ENCODE results near the gene TMEM132C.

Gene TMEM132C

GRCh38 chr12:128445415-128446127, 178.6 kb downstream of the TMEM132C start:
- Mint-ChIP-seq H3K36me3 (ENCODE audit: low read depth) (no peaks in the 10 kb centered on the region), H3K4me3 (peak overlapping the region in 1 of 3 experiments; percentile 63), H3K27ac (peak overlapping the region in 2 of 3 experiments; percentile 64 to 68), H3K27me3 (ENCODE audit: low read depth) (no peaks in the 10 kb centered on the region), H3K4me1 (peaks cover 56% of the 10 kb centered on the region), H3K9me3 (no peaks in the 10 kb centered on the region)
- TF ChIP-seq CTCF (IDR thresholded peaks at IDR 0.05; ENCODE audit: unreplicated experiment in 3 of 3), result no peak

DNA sequence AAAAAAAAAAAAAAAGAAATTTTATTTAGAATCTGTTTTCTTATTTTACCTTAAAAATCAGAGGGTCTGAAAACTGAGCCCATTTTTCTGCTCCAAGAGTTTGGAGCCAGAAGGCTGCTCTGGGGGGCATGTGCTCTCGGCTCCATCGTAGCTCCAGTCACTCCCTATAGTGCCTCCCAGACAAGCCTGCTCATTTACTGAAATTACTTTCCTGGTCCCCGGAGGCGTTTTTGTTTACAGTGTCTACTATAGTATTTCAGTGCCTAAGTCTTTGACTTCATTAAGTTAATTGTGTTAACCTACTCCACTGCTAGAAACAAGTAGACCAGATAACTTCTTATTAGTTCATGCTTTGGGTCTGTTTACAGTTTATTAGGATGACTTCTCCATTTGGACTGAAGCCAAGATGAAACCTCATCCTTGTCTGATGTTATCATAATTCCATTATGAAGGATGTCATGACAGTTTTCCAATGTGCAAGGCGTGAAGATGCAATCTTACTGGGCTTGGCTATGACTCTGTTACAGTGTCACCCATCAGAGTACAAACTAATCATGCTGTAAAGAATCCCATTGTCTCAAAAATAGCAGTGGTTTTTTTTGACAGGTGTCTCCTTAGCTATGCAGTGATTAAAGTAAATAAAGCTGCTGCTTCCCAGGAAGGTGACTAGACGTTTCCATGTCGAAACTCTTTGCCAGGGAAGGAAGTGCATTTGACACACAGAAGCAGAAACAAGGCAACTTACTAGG, 182.3 kb downstream of the TMEM132C start:
- peaks cover 46% of the 10 kb centered on the region for H3K4me1 Mint-ChIP-seq
- H3K27me3 Mint-ChIP-seq (ENCODE audit: low read depth), result peaks cover 6% of the 10 kb centered on the region
- H3K9me3 Mint-ChIP-seq, result no peaks in the 10 kb centered on the region
- peak overlapping the region; percentile 49 to 83 (median 82) for H3K27ac Mint-ChIP-seq
- no peak for TF ChIP-seq CTCF (IDR thresholded peaks at IDR 0.05; ENCODE audit: unreplicated experiment in 3 of 3)
- no peak overlapping the region for H3K4me3 Mint-ChIP-seq
- H3K36me3 Mint-ChIP-seq (ENCODE audit: low read depth), result no peaks in the 10 kb centered on the region

- Mint-ChIP-seq H3K27ac (peak overlapping the region in 2 of 3 experiments; percentile 31 to 54), H3K4me1 (peaks cover 36% of the 10 kb centered on the region), H3K36me3 (ENCODE audit: low read depth) (no peaks in the 10 kb centered on the region), H3K9me3 (no peaks in the 10 kb centered on the region), H3K27me3 (ENCODE audit: low read depth) (peaks cover 6% of the 10 kb centered on the region), H3K4me3 (no peak overlapping the region)
- no peak for TF ChIP-seq CTCF (IDR thresholded peaks at IDR 0.05; ENCODE audit: unreplicated experiment in 3 of 3)
Measured at GRCh38 chr12:128450810-128451209, 183.8 kb downstream of the TMEM132C start.

DNA sequence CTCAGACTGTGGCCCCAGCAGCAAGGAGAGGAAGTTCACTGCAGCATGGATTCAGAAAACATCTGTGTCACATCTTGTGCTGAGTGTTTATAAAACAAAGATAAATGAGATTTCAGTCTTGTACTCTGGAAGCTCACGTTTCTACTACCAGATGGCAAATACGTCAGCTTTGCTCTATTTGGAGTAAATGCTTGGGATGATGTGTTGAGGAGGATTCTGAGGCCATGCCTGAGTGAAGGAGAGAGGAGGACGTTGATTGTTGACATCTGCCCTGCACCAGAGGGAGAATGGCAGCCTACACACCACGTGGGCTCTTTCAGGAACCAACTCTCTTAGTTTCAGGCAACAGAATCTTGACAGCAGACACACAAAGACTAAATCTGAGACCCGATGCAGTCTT, 188.9 kb downstream of the TMEM132C start:
- Mint-ChIP-seq H3K4me1 (peaks cover 15% of the 10 kb centered on the region), H3K27ac (peak overlapping the region in 2 of 3 experiments; percentile 51 to 62), H3K36me3 (ENCODE audit: low read depth) (peaks cover 5% of the 10 kb centered on the region), H3K9me3 (peaks cover 7% of the 10 kb centered on the region), H3K27me3 (ENCODE audit: low read depth) (peaks cover 8% of the 10 kb centered on the region), H3K4me3 (no peak overlapping the region)
- TF ChIP-seq CTCF (IDR thresholded peaks at IDR 0.05; ENCODE audit: unreplicated experiment in 3 of 3), result no peak

DNA sequence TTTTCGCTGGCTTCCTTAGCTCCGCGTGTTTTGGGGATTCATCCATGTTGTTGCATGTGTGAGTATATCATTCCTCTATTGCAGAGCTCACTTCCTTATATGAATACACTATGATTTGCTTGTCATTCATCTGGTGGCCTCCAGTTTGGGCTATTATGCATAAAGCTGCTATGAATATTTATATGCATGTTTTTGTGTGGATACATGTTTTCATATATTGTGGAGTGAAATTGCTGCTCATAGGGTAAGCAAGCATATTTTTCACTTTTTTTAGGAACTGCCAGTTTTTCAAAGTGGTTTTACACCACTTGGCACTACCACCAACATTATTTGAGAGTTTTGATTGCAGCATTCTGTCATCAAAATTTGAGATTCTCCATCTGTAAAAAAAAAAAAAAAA, 190.0 kb downstream of the TMEM132C start:
- peaks cover 11% of the 10 kb centered on the region for H3K27me3 Mint-ChIP-seq (ENCODE audit: low read depth)
- H3K4me1 Mint-ChIP-seq, result peaks cover 6% of the 10 kb centered on the region

More for the DNA sequence above, 190.0 kb downstream of the TMEM132C start:
- H3K9me3 Mint-ChIP-seq, result peaks cover 7% of the 10 kb centered on the region
- peaks cover 5% of the 10 kb centered on the region for H3K36me3 Mint-ChIP-seq (ENCODE audit: low read depth)
- H3K27ac Mint-ChIP-seq, result peak overlapping the region in 1 of 3 experiments; percentile 17
- H3K4me3 Mint-ChIP-seq, result no peak overlapping the region
- no peak for TF ChIP-seq CTCF (IDR thresholded peaks at IDR 0.05; ENCODE audit: unreplicated experiment in 3 of 3)

All from nephron (organoid).